COR-L47 (cell line): ENCODE data around the gene POMGNT2.
"Not testable (repeated sequence)": the region's sequence is repeated elsewhere in the genome, so short reads cannot be mapped to it uniquely, and the experiment has no call there.

Source experiments
- DNase-seq: peaks from one replicate; lab custom pipeline; 2025; lab: John Stamatoyannopoulos, UW

POMGNT2 gene

GRCh38 chr3:43075904-43076661 lies 29.8 kb downstream of the POMGNT2 start:
- no peak for DNase-seq

DNA sequence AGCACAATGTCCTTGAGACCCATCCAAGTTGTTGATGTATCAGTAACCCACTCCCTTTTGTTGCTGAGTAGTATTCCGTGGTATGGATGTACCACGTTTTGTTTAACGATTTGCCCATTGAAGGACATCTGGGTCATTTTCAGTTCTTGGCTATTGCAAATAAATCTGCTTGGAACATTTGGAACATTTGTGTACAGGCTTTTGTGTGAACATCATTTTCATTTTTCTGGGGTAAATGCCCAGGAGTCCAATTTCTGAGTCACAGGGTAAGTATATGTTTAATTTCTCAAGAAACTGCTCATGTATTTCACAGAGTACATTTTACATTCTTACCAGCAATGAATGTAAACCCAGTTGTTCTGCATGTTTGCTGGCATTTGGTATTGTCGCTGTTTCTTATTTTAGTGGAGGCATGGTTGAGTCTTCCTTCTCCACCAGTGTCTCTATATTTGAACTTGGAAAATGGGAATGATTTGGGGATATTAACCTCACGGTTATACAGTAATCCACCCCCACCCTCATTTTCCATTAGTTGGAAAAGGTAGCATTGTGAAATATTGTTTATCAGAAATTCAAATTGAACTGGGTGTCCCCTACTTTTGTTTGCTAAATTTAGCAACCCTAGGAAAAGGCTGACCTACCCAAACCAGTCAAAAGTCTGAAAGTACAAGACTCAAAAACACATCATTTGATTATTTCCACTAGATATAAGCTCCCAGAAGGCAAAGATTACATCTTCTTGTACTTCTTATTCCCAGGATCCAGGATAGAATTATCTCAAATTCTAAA lies 30.8 kb downstream of the POMGNT2 start:
- DNase-seq = no peak

DNA sequence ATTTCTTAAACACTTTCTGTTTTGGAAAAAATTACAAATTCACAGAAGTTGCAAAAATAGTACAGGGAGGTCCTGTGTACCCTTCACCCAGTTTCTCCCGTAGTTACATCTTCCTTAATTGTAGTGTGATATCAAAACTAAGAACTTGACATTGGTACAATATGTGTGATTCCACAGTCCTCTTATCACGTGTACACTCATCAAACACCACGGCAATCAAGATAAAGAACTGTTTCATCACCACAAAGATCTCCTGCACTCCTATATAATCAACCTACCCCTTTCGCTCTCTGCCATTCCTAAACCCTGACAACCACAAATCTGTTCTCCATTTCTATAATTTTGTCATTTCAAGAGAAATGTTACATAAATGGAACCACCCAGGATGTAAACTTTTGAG lies 31.4 kb downstream of the POMGNT2 start:
- DNase-seq = no peak

DNA sequence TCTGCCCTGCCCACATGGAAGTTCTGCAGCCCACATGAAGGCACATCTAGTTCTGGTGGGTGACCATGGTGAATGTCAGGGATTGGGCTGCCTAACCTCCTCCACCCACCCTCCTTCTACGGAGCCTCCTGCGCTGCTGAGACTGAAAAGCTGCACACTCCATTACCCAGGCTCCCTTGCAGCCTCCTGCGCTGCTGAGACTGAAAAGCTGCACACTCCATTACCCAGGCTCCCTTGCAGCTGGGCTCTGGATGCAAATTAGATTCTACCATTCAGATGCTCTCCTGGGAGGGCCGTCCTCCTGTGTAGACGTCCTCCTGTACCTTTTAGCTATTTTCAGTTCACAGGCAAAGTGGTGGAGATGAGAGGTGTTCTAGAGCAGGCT lies 32.1 kb downstream of the POMGNT2 start:
- no peak for DNase-seq

- DNase-seq = no peak
Observed at GRCh38 chr3:43073116-43073835, 32.6 kb downstream of the POMGNT2 start.

- DNase-seq = no peak
Observed at GRCh38 chr3:43072361-43072760, 33.5 kb downstream of the POMGNT2 start.

DNA sequence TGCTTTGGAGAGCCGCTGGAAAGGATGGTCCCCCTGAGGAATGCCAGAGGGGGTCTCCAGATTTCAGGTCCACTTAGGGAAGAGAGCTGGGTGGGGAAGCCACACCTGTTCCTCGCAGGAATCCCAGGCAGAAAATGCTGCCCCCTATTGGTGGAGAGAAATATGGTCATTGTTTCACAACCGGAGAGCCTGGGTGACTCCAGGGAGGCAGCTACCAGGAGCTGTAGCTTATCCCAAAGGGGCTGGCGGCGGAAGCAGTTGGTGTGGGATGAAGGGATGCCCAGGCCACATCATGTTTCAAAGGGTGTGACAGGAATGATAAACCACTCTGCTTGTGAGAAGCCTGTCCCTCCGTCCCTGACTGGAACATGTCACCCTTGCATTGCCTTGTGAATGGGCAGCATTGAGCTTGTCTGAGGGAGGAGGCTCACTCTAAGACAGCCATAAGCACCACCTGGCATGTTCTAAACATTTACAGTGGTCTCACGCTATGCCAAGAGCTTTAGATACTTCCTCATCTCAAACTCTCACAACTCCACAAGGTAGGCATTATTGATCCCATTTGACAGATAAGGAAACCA lies 34.5 kb downstream of the POMGNT2 start:
- no peak for DNase-seq

GRCh38 chr3:43070670-43071069 lies 35.2 kb downstream of the POMGNT2 start:
- not testable (repeated sequence) for DNase-seq

GRCh38 chr3:43063114-43063513 lies 42.8 kb downstream of the POMGNT2 start:
- no peak for DNase-seq

GRCh38 chr3:43062564-43063040 lies 43.3 kb downstream of the POMGNT2 start:
- no peak for DNase-seq

DNA sequence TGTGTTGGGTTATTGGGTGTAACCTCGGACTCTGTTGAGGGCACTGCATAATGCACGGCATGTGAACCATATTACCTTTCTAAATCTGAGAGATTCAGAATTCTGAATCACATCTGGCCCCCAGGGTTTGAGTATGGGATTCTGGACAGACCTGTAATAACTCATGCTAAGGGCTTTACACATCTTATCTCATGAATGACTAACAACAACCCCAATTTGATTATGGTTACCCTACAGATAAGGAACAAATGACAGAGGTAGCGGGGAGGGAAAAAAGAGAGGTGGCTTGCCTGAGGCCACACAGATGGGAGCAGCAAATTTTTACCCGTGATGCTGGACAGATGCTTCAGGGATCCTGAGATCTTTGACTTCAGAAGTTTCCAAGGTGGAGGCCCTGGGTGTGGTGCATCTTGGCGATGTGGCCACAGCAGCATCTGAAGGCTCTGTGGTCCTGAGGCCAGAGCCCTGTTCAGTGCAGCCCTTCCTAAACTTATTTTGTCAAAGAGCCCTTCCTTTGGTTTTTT lies 43.8 kb downstream of the POMGNT2 start:
- DNase-seq = no peak

GRCh38 chr3:43061101-43061895 lies 44.6 kb downstream of the POMGNT2 start:
- no peak for DNase-seq

GRCh38 chr3:43059456-43059855 lies 46.4 kb downstream of the POMGNT2 start:
- no peak for DNase-seq

GRCh38 chr3:43055806-43056770 lies 49.8 kb downstream of the POMGNT2 start:
- no peak for DNase-seq

- no peak for DNase-seq
Observed at GRCh38 chr3:43055393-43055792, 50.5 kb downstream of the POMGNT2 start.

DNA sequence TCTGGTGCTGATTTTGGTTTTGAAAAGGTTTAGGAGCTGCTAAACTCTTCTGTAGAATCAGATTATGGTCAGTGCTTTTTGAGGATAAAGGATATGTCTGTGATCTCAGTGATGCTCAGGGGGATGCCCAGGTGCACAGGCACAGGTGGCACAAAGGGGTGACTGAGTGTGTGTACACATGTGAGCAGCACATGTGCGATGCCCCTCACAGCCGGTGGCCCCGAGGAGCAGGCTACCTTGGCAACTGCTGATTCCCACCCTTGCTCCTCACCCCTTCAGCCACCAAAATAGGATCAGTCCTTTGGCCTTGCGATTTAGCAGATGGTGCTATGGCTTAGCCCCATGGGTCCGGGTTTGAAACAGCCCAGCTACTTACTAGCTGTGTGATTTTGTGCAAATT lies 51.1 kb downstream of the POMGNT2 start:
- no peak for DNase-seq

DNA sequence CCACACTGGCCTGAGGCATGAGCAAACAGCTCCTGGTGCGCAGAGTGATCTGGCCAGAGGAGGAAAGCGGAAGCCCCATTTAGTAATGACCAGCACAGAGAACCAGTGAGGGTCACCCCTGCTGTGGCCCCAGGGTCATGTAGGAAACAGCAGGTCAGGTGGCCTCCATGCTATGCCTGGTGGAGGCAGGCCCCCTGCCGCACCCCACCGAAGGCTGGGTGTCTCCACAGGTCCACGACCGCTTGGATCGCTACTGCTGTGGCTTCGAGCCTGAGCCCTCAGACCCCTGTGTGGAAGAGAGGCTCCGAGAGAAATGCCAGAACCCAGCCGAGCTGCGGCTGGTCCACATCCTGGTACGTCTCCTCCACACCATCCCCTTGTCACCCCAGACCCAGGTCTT lies 52.6 kb downstream of the POMGNT2 start:
- DNase-seq = no peak

DNA sequence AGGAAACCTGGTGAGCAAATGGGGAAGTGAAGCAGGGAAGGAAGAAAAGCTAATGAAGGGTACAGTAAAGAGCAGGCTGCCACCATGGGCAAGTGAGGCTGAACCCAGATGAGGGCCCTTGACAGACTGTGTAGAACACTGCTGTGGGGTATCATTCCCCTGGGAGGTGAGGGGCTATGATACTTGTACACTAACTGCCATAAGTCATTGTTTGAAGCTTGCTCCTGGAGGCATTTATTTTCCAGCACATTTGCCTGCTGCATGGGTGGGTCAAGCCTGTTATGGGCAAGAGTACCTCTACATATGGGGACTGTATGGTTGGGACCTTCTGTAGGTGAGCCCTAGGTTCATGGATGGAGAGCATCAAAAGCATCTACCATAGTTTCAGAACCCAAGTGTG lies 57.4 kb downstream of the POMGNT2 start:
- DNase-seq = no peak

DNA sequence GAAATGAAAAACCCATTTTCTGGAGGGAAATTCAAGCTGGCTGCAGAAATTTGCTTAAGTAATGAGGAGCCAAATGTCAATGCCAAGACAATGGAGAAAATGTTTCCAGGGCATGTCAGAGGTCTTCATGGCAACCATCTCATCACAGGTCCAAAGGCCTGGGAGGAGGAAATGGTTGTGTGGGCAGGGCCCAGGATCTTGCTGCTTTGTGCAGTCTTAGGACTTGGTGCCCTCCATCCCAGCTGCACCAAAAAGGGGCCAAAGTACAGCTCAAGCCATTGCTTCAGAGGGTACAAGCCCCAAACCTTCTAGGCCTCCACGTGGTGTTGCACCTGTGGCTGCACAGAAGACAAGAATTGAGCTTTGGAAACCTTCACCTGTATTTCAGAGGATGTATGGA lies 59.3 kb downstream of the POMGNT2 start:
- DNase-seq = no peak

DNA sequence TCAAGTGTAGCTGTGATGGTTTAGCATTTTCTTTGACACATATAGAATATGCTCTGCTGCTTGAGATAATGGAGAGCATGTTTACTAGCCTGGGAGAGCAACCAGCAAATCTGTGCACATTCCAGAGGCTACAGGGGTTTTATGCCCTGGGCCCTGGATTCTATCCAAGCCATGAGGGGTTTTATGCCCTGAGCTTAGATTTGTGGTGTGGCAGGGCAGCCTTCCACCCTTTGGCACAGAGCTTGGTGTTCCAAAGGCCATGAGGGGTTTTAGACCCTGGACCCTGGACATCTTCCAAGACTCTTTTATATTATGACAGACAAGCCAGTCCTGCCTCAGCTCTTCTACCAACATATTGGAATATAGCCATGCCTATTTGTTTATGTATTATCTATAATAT lies 60.8 kb downstream of the POMGNT2 start:
- DNase-seq = not testable (repeated sequence)
